GM12891 (cell line): ENCODE measurements around the gene GLRX5.

Experiments
- DNase-seq: peaks from one replicate; pipeline ENCODE4 v3.0.0; 2011; ENCODE audit warnings: low spot score; ENCODE audit not compliant: insufficient read length
- FAIRE-seq: peaks from 2 replicates; lab custom pipeline; 2011; peaks lifted over from hg19 to GRCh38; lab: Jason Lieb, UNC
- PAX5 ChIP-seq: IDR thresholded peaks from 2 replicates; pipeline ENCODE4 v1.6.1; 2011; ENCODE audit warnings: low read length, moderate library complexity, mild to moderate bottlenecking; ENCODE audit not compliant: insufficient read depth, severe bottlenecking
- POLR2A ChIP-seq: IDR thresholded peaks from 2 replicates; pipeline ENCODE4 v1.6.1; 2011; ENCODE audit warnings: low read depth, low read length, control low read depth
- POLR2AphosphoS5 ChIP-seq: IDR thresholded peaks from 2 replicates; pipeline ENCODE4 v1.6.1; 2011; ENCODE audit warnings: low read depth, low read length, control low read depth
- POU2F2 ChIP-seq: IDR thresholded peaks from 2 replicates; pipeline ENCODE4 v1.6.1; 2011; ENCODE audit warnings: low read depth, mild to moderate bottlenecking, control low read depth, low read length, moderate library complexity
- SPI1 ChIP-seq: IDR thresholded peaks from 2 replicates; pipeline ENCODE4 v1.6.1; 2011; ENCODE audit warnings: low read depth, low read length, control low read depth
- TAF1 ChIP-seq: IDR thresholded peaks from 2 replicates; pipeline ENCODE4 v1.6.1; 2011; ENCODE audit warnings: low read depth, low read length, control low read depth

Gene GLRX5

GRCh38 chr14:95541932-95542930, 7.4 kb downstream of the GLRX5 start:
- FAIRE-seq: no peak
- DNase-seq: no peak
- no peak for TF ChIP-seq POLR2AphosphoS5
- no peak for TF ChIP-seq POLR2A
- TF ChIP-seq SPI1: no peak
- no peak for TF ChIP-seq POU2F2
- no peak for TF ChIP-seq TAF1
- TF ChIP-seq PAX5: no peak

- no peak for DNase-seq
- TF ChIP-seq POU2F2 (no peak), POLR2AphosphoS5 (no peak), SPI1 (no peak), POLR2A (no peak), PAX5 (no peak), TAF1 (no peak)
- no peak for FAIRE-seq
These were observed 8.2 kb downstream of the GLRX5 start for GRCh38 chr14:95543021-95543420.

- TF ChIP-seq PAX5 (no peak), POLR2AphosphoS5 (no peak), TAF1 (no peak), POU2F2 (no peak), SPI1 (no peak), POLR2A (no peak)
- no peak for DNase-seq
These were observed 9.7 kb downstream of the GLRX5 start for GRCh38 chr14:95544588-95544987.

GRCh38 chr14:95545515-95546168, 10.8 kb downstream of the GLRX5 start:
- DNase-seq (no peak), FAIRE-seq (no peak)
- TF ChIP-seq POLR2A: no peak
- TF ChIP-seq TAF1: no peak
- no peak for TF ChIP-seq POLR2AphosphoS5
- TF ChIP-seq POU2F2: no peak
- no peak for TF ChIP-seq PAX5
- no peak for TF ChIP-seq SPI1

More at GRCh38 chr14:95544588-95544987, 9.7 kb downstream of the GLRX5 start:
- FAIRE-seq: no peak

GRCh38 chr14:95547272-95547625, 12.4 kb downstream of the GLRX5 start:
- FAIRE-seq (no peak), DNase-seq (no peak)
- no peak for TF ChIP-seq POLR2AphosphoS5
- no peak for TF ChIP-seq PAX5
- no peak for TF ChIP-seq SPI1
- TF ChIP-seq POU2F2: no peak
- TF ChIP-seq POLR2A: no peak
- no peak for TF ChIP-seq TAF1

- TF ChIP-seq SPI1 (no peak), POLR2A (no peak), PAX5 (no peak), TAF1 (no peak), POLR2AphosphoS5 (no peak), POU2F2 (no peak)
- no peak for DNase-seq
- FAIRE-seq: no peak
These were observed 12.9 kb downstream of the GLRX5 start for GRCh38 chr14:95547626-95548327.

- FAIRE-seq (no peak), DNase-seq (no peak)
- TF ChIP-seq SPI1 (no peak), POLR2AphosphoS5 (no peak), POU2F2 (no peak), TAF1 (no peak), POLR2A (no peak), PAX5 (no peak)
These were observed 13.6 kb downstream of the GLRX5 start for GRCh38 chr14:95548328-95548929.

- FAIRE-seq (no peak), DNase-seq (no peak)
- no peak for TF ChIP-seq PAX5
- no peak for TF ChIP-seq POLR2A
- TF ChIP-seq POU2F2: no peak
- TF ChIP-seq POLR2AphosphoS5: no peak
- no peak for TF ChIP-seq SPI1
- no peak for TF ChIP-seq TAF1
These were observed 15.1 kb downstream of the GLRX5 start for GRCh38 chr14:95549656-95550585.
